Adrenal gland (tissue), 5 donors: Measurements from ENCODE around the gene SIDT1.

ENCODE experiments used
- CTCF ChIP-seq, 6 experiments: fragments of 450-650 bp in 4 of 6; fragments of 200-600 bp in 2 of 6; sonication (generic) in 1 of 6; IDR thresholded peaks; 1 replicate in 5 of 6; 2 replicates in 1 of 6; pipeline versions ENCODE4 v1.5.1 to v1.8.0; 2016 to 2021; ENCODE audit warnings: antibody characterized with exemption in 6 of 6, mild to moderate bottlenecking in 2 of 6, moderate library complexity in 1 of 6
- POLR2A ChIP-seq, 2 donors: fragments of 450-650 bp; IDR thresholded peaks; one replicate each; pipeline ENCODE4 v1.6.1; 2017; ENCODE audit warnings: antibody characterized with exemption in 2 of 2, mild to moderate bottlenecking in 2 of 2, moderate library complexity in 1 of 2
- donor health status: DM: no; HTN: no; CAD: no.

DNA sequence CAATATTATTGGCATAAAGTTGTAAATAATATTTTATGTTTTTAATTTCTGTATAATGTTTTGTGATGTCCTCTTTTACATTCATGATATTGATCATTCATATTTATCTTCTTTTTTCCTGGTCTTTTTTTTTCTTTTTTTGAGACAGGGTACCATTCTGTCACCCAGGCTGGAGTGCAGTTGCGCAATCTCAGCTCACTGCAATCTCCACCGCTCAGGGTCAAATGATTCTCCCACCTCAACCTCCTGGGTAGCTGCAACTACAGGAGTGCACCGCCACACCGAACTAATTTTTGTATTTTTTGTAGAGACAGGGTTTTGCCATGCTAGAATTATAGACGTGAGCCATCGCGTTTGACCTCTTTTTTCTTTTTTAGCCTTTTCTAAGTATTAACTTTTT, 111.2 kb downstream of the SIDT1 start:
- TF ChIP-seq CTCF (IDR thresholded peaks at IDR 0.05): no peak
- no peak for TF ChIP-seq POLR2A (IDR thresholded peaks at IDR 0.05)
